DOHH2 (cell line): ENCODE data around the gene PARM1.

Experiments
- CTCF ChIP-seq: fragments of 200-600 bp; sonication (generic); IDR thresholded peaks from one replicate; pipeline ENCODE4 v1.5.1; 2014; ENCODE audit warnings: antibody characterized with exemption, mild to moderate bottlenecking, low read depth, low read length; ENCODE audit not compliant: poor library complexity, severe bottlenecking
- EZH2phosphoT487 ChIP-seq: fragments of 200-600 bp; sonication (generic); IDR thresholded peaks from 2 replicates; pipeline ENCODE4 v1.6.1; 2017; ENCODE audit warnings: borderline replicate concordance, mild to moderate bottlenecking, antibody characterized with exemption, low read length, moderate library complexity, mixed read lengths

- TF ChIP-seq CTCF (no peak), EZH2phosphoT487 (no peak)
Observed at GRCh38 chr4:74931376-74931775, 1.5 kb upstream of the PARM1 start.
